CD4-positive, alpha-beta T cell treated with Interferon gamma for 1 hour (primary cell): Measurements from ENCODE around the gene FAXC.

ENCODE experiments used
- DNase-seq: peaks from one replicate; pipeline ENCODE4 v3.0.0-alpha.2; 2020

FAXC gene

GRCh38 chr6:99349171-99350141 is at the start of gene FAXC:
Gene FAXC (minus strand): TSS chr6:99349674. CDS start chr6:99349372, 302 bp downstream.
- DNase-seq = no peak

GRCh38 chr6:99397287-99397686 is 47.8 kb upstream of the FAXC start:
- DNase-seq = no peak

GRCh38 chr6:99393698-99394531 is 44.4 kb upstream of the FAXC start, which contains the start of gene COQ3:
Gene COQ3 (minus strand): TSS chr6:99394195. CDS start chr6:99394179, 16 bp downstream.
- peak; percentile 60 for DNase-seq

GRCh38 chr6:99393366-99393697 is 43.9 kb upstream of the FAXC start:
- DNase-seq = no peak

- DNase-seq = no peak
These were observed 41.4 kb upstream of the FAXC start for GRCh38 chr6:99390896-99391295.

GRCh38 chr6:99384507-99384906 is 35.0 kb upstream of the FAXC start:
- DNase-seq = no peak

GRCh38 chr6:99378636-99379035 is 29.2 kb upstream of the FAXC start:
- DNase-seq = no peak

- no peak for DNase-seq
These were observed 20.1 kb upstream of the FAXC start for GRCh38 chr6:99369533-99369932.

- DNase-seq = no peak
These were observed 17.4 kb upstream of the FAXC start for GRCh38 chr6:99366852-99367251.

GRCh38 chr6:99364026-99364425 is 14.6 kb upstream of the FAXC start:
- no peak for DNase-seq

- DNase-seq = no peak
These were observed 13.3 kb upstream of the FAXC start for GRCh38 chr6:99362678-99363268.

GRCh38 chr6:99359800-99360199 is 10.3 kb upstream of the FAXC start:
- DNase-seq = no peak

- no peak for DNase-seq
These were observed 7.2 kb upstream of the FAXC start for GRCh38 chr6:99356641-99357040.

- DNase-seq = no peak
These were observed 5.5 kb upstream of the FAXC start for GRCh38 chr6:99354983-99355382.

GRCh38 chr6:99353126-99353525 is 3.7 kb upstream of the FAXC start:
- DNase-seq = no peak

GRCh38 chr6:99350573-99350972 is 1.1 kb upstream of the FAXC start:
- no peak for DNase-seq

- DNase-seq = no peak
These were observed 945 bp downstream of the FAXC start for GRCh38 chr6:99348288-99349170.

GRCh38 chr6:99347804-99348203 is 1.7 kb downstream of the FAXC start:
- no peak for DNase-seq

GRCh38 chr6:99346595-99346994 is 2.9 kb downstream of the FAXC start:
- DNase-seq = no peak

- DNase-seq = no peak
These were observed 4.3 kb downstream of the FAXC start for GRCh38 chr6:99345164-99345563.

GRCh38 chr6:99344289-99344688 is 5.2 kb downstream of the FAXC start:
- DNase-seq = no peak

- no peak for DNase-seq
These were observed 7.5 kb downstream of the FAXC start for GRCh38 chr6:99341862-99342455.
